Smooth muscle cell (in vitro differentiated cells): Measurements from ENCODE around the gene ATPAF2. TPM values are rescaled to one million over a fixed set of nuclear protein-coding genes. Genes with fewer than 3 reads are reported as not detected.

Experiments
- DNase-seq: peaks from one replicate; lab custom pipeline; 2025; ENCODE audit not compliant: unreplicated experiment; lab: John Stamatoyannopoulos, UW
- H2AFZ ChIP-seq: fragments of 200-600 bp; sonication (generic); 2 replicates; pipeline ENCODE4 v1.6.0; 2016; ENCODE audit warnings: antibody characterized with exemption, low read depth, mild to moderate bottlenecking
- H3F3A ChIP-seq: fragments of 200-600 bp; sonication (generic); 2 replicates; pipeline ENCODE4 v1.6.0; 2017; ENCODE audit warnings: antibody characterized with exemption, low read depth
- H3K27ac ChIP-seq: fragments of 200-600 bp; sonication (generic); 2 replicates; pipeline ENCODE4 v1.5.1; 2016; ENCODE audit warnings: low read depth, mild to moderate bottlenecking
- H3K27me3 ChIP-seq: fragments of 200-600 bp; sonication (generic); 2 replicates; pipeline ENCODE4 v1.6.1; 2016; ENCODE audit warnings: low read depth, mild to moderate bottlenecking
- H3K36me3 ChIP-seq: fragments of 200-600 bp; sonication (generic); 2 replicates; pipeline ENCODE4 v1.5.1; 2016; ENCODE audit warnings: low read depth
- H3K4me1 ChIP-seq: fragments of 200-600 bp; sonication (generic); 2 replicates; pipeline ENCODE4 v1.5.1; 2016; ENCODE audit warnings: low read depth
- H3K4me2 ChIP-seq: fragments of 200-600 bp; sonication (generic); 2 replicates; pipeline ENCODE4 v1.6.0; 2016; ENCODE audit warnings: mild to moderate bottlenecking
- H3K4me3 ChIP-seq: fragments of 200-600 bp; sonication (generic); 2 replicates; pipeline ENCODE4 v1.5.1; 2016; ENCODE audit warnings: mild to moderate bottlenecking
- H3K79me2 ChIP-seq: fragments of 200-600 bp; sonication (generic); 2 replicates; pipeline ENCODE4 v1.6.0; 2016; ENCODE audit warnings: low read depth, mild to moderate bottlenecking
- H3K9ac ChIP-seq: fragments of 200-600 bp; sonication (generic); 2 replicates; pipeline ENCODE4 v1.6.0; 2016; ENCODE audit warnings: low read depth
- H3K9me3 ChIP-seq: fragments of 200-600 bp; sonication (generic); replicated peaks from 2 replicates; pipeline ENCODE4 v1.5.1; 2016; ENCODE audit warnings: low read depth
- H4K20me1 ChIP-seq: fragments of 200-600 bp; sonication (generic); 2 replicates; pipeline ENCODE4 v1.6.0; 2016; ENCODE audit warnings: low read depth
- CTCF ChIP-seq: fragments of 200-600 bp; sonication (generic); IDR thresholded peaks from 2 replicates; pipeline ENCODE4 v1.5.1; 2017; ENCODE audit warnings: borderline replicate concordance, mild to moderate bottlenecking, antibody characterized with exemption; ENCODE audit not compliant: insufficient read depth, poor library complexity, severe bottlenecking
- WGBS: methylation state at CpG from one replicate; pipeline ENCODE4 v1.1.7; 2016; ENCODE audit warnings: low lambda C conversion rate; 5-methylcytosine and 5-hydroxymethylcytosine counted together
- polyA plus RNA-seq: library from polyadenylated mRNA; unstranded; fragments of >200 nt; fragmentation: Nextera tagmentation; extraction: Ambion mirVana; gene quantifications from 2 replicates; pipeline ENCODE4 v1.2.1, GENCODE V29; 2016
- total RNA-seq: library from RNA; depleted of rRNA; stranded (reverse); fragments of >200 nt; gene quantifications from 2 replicates; pipeline ENCODE4 v1.2.3, GENCODE V29; 2014

The ATPAF2 gene
- total and polyA plus RNA-seq, 2 experiments from 2014 or later = 31.0 to 32.3 TPM

GRCh38 chr17:17994271-17995069 is 44.5 kb downstream of the ATPAF2 start:
- H3K27ac ChIP-seq = no peak overlapping the region
- 59% methylated on average over 18 of the region's 18 CpGs for WGBS
- H3K9me3 ChIP-seq = no peaks in the 10 kb centered on the region
- peak; percentile 14 for TF ChIP-seq CTCF
- no peaks in the 10 kb centered on the region for H3K27me3 ChIP-seq
- no peaks in the 10 kb centered on the region for H3K4me1 ChIP-seq
- no peak overlapping the region for H3K4me3 ChIP-seq
- no peak for DNase-seq
- H3K9ac ChIP-seq = no peak overlapping the region
- H3F3A ChIP-seq = no peaks in the 10 kb centered on the region
- no peaks in the 10 kb centered on the region for H4K20me1 ChIP-seq
- H3K79me2 ChIP-seq = no peaks in the 10 kb centered on the region
- H2AFZ ChIP-seq = no peak overlapping the region
- no peak overlapping the region for H3K4me2 ChIP-seq
- H3K36me3 ChIP-seq = no peaks in the 10 kb centered on the region

GRCh38 chr17:17993852-17994251 is 45.1 kb downstream of the ATPAF2 start:
- H3K9ac ChIP-seq = no peak overlapping the region
- no peak for DNase-seq
- WGBS = 98% methylated on average over 12 of the region's 12 CpGs

GRCh38 chr17:17993366-17993765 is 45.6 kb downstream of the ATPAF2 start:
- Histone ChIP-seq H3K9ac (no peak overlapping the region), H3K27me3 (no peaks in the 10 kb centered on the region), H2AFZ (no peak overlapping the region), H3K9me3 (no peaks in the 10 kb centered on the region), H3F3A (no peaks in the 10 kb centered on the region), H3K4me1 (no peaks in the 10 kb centered on the region), H3K79me2 (no peaks in the 10 kb centered on the region), H4K20me1 (no peaks in the 10 kb centered on the region), H3K4me2 (no peak overlapping the region), H3K36me3 (no peaks in the 10 kb centered on the region), H3K4me3 (no peak overlapping the region), H3K27ac (no peak overlapping the region)
- DNase-seq = no peak
- TF ChIP-seq CTCF = no peak
- 100% methylated on average over 2 of the region's 2 CpGs for WGBS

More at GRCh38 chr17:17993852-17994251, 45.1 kb downstream of the ATPAF2 start:
- H3F3A ChIP-seq = no peaks in the 10 kb centered on the region
- no peaks in the 10 kb centered on the region for H3K27me3 ChIP-seq
- H3K36me3 ChIP-seq = no peaks in the 10 kb centered on the region
- no peak overlapping the region for H3K4me3 ChIP-seq
- no peaks in the 10 kb centered on the region for H3K9me3 ChIP-seq
- no peaks in the 10 kb centered on the region for H3K4me1 ChIP-seq
- no peak for TF ChIP-seq CTCF
- no peaks in the 10 kb centered on the region for H3K79me2 ChIP-seq
- no peak overlapping the region for H3K4me2 ChIP-seq
- H4K20me1 ChIP-seq = no peaks in the 10 kb centered on the region
- no peak overlapping the region for H2AFZ ChIP-seq
- H3K27ac ChIP-seq = no peak overlapping the region

- H2AFZ ChIP-seq = no peak overlapping the region
- no peaks in the 10 kb centered on the region for H3K4me1 ChIP-seq
- no peaks in the 10 kb centered on the region for H3K36me3 ChIP-seq
- H3F3A ChIP-seq = no peaks in the 10 kb centered on the region
- peak overlapping the region; percentile 85 for H3K9ac ChIP-seq
- TF ChIP-seq CTCF = no peak
- H3K27me3 ChIP-seq = no peaks in the 10 kb centered on the region
- no peak overlapping the region for H3K4me3 ChIP-seq
- no peak for DNase-seq
- H3K79me2 ChIP-seq = no peaks in the 10 kb centered on the region
- peak overlapping the region; percentile 96 for H3K27ac ChIP-seq
- no peak overlapping the region for H3K4me2 ChIP-seq
- 64% methylated on average over 2 of the region's 2 CpGs for WGBS
- H3K9me3 ChIP-seq = no peaks in the 10 kb centered on the region
- no peaks in the 10 kb centered on the region for H4K20me1 ChIP-seq
These were observed 48.7 kb downstream of the ATPAF2 start for GRCh38 chr17:17990282-17990681.
